Subcutaneous adipose tissue (tissue), 4 donors: ENCODE results near the gene UBD. TPM values are rescaled to one million over a fixed set of nuclear protein-coding genes. Genes with fewer than 3 reads are reported as not detected.

Experiments used
- total RNA-seq, 4 donors: library from RNA; depleted of rRNA; stranded (reverse); fragments of >200 nt; gene quantifications; one replicate each; pipeline ENCODE4 v1.1.0, GENCODE V29; 2016
- TF ChIP-seq, protein P1 (sequence below): fragments of 450-650 bp; IDR thresholded peaks from one replicate; pipeline ENCODE4 v1.5.1; 2016; ENCODE audit warnings: low read depth, mild to moderate bottlenecking, control low read depth, antibody characterized with exemption, moderate library complexity

Gene UBD
- total RNA-seq, 4 donors from 2014 or later: 11.5 TPM; not detected in 3

DNA sequence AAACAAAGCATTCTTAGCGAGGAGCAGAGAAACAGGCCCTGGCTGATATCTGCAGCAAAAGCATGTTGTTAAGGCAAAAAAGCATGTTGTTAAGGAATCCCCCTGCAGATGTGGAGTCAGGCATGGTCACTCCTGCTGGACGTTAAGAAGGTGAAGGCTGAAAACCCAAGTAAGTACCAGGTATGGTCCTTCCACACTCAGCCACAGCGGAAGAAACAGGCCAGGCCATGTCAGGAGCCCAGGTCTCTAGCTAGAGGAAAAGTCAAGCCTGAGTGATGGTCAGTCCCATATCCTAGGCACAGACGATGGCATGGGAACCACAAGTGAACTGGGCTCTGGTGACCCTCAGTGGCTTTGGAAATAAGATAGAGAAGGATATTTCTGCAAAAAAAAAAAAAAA, 39.3 kb downstream of the UBD start:
- TF ChIP-seq, protein P1, sequence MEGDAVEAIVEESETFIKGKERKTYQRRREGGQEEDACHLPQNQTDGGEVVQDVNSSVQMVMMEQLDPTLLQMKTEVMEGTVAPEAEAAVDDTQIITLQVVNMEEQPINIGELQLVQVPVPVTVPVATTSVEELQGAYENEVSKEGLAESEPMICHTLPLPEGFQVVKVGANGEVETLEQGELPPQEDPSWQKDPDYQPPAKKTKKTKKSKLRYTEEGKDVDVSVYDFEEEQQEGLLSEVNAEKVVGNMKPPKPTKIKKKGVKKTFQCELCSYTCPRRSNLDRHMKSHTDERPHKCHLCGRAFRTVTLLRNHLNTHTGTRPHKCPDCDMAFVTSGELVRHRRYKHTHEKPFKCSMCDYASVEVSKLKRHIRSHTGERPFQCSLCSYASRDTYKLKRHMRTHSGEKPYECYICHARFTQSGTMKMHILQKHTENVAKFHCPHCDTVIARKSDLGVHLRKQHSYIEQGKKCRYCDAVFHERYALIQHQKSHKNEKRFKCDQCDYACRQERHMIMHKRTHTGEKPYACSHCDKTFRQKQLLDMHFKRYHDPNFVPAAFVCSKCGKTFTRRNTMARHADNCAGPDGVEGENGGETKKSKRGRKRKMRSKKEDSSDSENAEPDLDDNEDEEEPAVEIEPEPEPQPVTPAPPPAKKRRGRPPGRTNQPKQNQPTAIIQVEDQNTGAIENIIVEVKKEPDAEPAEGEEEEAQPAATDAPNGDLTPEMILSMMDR: no peak

DNA sequence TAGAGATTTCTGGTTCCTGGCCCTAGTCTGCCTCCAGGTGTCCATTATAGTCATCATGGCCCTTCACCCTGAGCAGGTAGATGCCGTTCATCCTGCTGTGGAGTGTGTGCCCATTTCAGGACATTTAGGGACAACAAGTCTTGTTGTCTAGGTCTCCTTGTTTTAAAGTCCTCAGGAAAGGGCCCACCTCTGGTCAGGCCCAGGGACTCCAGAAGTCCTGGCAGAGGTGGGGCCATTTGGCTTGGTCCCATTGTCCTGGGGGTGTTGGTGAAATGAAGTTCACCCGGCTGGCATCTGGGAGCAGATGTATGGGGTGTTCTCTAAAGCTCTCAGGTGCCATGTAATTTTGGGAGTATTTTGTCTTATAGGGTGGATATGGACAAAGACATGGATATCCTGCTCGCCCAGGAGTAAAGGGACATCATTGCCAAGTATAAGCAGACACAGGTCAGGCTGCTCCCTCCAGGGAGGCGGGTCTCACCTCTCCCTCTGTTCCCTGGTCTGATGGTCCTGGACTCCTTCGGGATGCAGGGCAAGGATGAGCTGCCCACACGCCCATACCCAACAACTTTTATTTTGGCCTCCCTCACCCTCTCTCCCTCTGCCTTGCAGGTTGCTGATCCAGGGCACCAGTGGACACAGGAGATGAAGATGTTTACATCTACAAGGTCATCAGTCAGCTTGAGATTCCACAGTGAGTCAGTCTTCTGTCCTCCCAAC, 40.1 kb downstream of the UBD start:
- TF ChIP-seq, protein P1: no peak

DNA sequence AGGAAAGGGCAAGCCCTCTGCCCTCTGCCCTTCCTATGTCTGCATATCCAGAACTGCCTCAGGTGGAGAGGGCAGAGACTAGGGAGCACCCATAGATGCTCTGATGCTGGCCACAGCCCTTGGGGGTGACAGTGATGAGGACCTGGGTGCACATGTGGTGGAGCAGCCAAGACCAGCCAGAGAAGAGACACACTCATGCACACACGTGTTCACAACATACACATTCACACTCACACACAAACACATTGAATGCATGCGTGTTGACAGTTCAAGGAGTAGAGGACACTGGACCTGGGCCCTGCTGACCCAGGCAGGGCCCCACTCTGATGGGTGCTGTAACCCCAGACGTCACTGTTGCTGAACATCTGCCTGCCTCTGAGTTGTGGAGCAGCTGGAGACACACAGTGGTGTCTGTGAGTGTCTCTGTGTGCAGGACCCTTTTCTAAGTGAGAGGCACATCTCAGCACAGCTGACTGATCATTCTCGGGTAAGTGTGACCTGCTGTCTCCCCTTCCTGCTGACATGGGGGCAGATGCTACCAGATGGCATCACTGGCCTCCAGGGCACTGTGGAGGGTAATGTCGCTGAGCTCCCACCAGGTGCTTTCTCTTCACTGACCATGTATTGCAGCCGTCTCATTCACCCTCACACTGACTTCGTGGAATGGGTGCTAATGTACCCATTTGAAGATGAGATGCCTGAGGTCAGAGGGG, 41.6 kb downstream of the UBD start:
- TF ChIP-seq, protein P1: no peak

DNA sequence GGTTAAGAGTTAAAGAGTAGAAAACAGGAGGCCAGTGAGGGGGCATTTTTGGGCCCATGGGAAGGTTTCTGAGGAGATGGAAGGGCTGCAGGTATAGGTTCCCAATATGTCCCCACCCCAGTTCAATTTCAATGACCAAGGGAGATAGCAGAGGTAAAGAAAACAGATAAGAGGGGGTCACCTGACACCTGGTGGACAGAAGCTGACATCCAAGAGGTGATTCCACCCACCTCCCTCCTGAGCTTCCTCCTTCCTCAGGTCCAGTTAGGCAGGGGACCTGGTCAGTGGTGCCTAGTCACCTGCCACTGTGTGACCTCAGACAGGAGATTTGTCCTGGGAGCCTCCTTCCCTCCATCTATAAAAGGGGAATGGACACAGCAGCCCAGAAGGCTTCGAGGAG, 42.3 kb downstream of the UBD start:
- TF ChIP-seq, protein P1: no peak

DNA sequence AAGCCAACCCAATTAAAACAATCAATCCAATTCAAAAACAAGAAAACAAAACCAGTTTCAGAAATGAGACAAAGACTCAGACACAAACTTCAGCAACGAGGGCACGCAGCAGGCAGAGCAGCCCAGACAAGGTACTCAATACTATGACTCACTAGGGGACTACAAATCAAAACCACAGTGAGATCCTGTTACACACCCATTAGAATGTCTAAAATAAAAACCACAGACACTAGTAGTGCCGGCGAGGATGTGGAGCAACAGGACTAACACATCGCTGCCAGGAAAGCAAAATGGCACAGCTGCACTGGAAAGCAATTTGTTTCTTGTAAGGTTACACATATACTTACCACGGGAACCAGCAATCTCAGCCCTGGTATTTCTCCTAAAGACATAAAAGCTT, 43.4 kb downstream of the UBD start:
- TF ChIP-seq, protein P1: no peak

DNA sequence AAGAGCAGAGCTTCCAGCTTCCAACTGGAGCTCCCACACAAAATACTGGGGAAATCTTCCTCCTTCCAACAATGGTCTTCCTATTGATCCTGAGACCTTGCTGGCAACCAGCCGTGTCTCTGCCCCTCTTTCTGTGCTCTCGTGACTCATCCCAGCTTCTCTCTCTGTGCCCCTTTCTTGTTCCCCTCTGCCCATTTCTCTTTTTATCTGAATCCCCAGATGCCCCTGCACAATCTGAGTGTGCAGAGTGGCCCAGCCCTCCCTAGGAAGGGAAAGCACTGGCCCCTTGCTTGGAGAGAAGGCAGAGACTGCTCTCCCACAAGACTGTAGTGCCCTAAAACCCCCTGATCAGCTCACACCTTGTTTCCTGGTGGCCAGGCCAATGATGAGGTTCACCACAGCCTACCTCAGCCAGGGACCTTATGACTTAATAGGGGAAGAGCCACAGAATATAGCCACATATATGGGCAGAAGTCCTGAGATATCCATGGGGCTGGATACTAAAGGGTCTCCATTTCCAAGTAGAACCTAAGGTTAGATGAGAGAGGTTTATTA, 48.7 kb downstream of the UBD start:
- TF ChIP-seq, protein P1: no peak

DNA sequence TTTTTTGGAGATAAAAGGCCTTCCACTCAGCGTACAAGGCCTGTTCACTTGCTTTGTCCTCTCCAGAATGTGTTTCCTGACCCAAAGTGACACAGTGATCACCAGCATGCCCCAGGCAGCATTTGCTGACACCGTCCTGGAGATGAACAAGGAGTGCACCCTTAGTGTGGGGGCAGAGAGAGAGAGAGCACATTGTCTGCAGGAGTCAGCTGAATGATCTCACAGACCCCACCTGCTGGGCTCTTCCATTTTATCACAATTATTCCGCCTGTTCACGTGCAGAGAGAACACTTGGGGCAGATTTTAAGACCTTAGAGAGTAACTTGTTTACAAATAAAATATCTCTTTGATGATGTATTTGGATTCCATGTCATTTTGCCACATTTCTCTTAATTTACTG, 49.3 kb downstream of the UBD start:
- TF ChIP-seq, protein P1: no peak
